Caco-2 (cell line): ENCODE data around the gene RGS18. TPM values are rescaled to one million over a fixed set of nuclear protein-coding genes. Genes with fewer than 3 reads are reported as not detected.

ENCODE experiments used
- BruUV-seq: library from RNA; stranded (reverse); fragments of 400-500 nt; replicated peaks from 2 replicates; lab custom pipeline; 2021; lab: Mats Ljungman, UMichigan
- CTCF ChIA-PET: fragments of 300-600 bp; sonication (Branson Sonifier 250); formaldehyde crosslinking; loops from one replicate; lab custom pipeline; 2022; ENCODE audit warnings: antibody characterized with exemption; lab: Charles Lee
- POLR2A ChIA-PET: fragments of 300-600 bp; sonication (Branson Sonifier 250); formaldehyde crosslinking; loops from one replicate; lab custom pipeline; 2022; ENCODE audit warnings: antibody characterized with exemption; lab: Charles Lee
- DNase-seq, 2 experiments: peaks; one replicate each; pipeline versions ENCODE4 v3.0.0 to v3.0.0-alpha.2; 2020 to 2022
- H3K27me3 ChIP-seq: replicated peaks from 2 replicates; pipeline ENCODE4 v1.6.0; 2011; ENCODE audit warnings: low read length; ENCODE audit not compliant: control insufficient read depth, insufficient read depth
- H3K36me3 ChIP-seq: 2 replicates; pipeline ENCODE4 v1.5.1; 2011; ENCODE audit warnings: low read length; ENCODE audit not compliant: control insufficient read depth, insufficient read depth
- H3K4me1 ChIP-seq: fragments of 250-450 bp; sonication (Bioruptor Pico); 2 replicates; pipeline ENCODE4 v1.5.1; 2020; ENCODE audit warnings: mild to moderate bottlenecking
- H3K4me3 ChIP-seq: 2 replicates; pipeline ENCODE4 v1.5.1; 2011; ENCODE audit warnings: low read depth, mild to moderate bottlenecking, control low read depth, low read length
- H3K9me3 ChIP-seq: fragments of 250-450 bp; sonication (Bioruptor Pico); 2 replicates; pipeline ENCODE4 v1.5.1; 2020; ENCODE audit warnings: mild to moderate bottlenecking, moderate library complexity
- H3K27ac Mint-ChIP-seq: one replicate; pipeline ENCODE4 v1.8.0; 2022; ENCODE audit warnings: mixed read lengths; ENCODE audit not compliant: unreplicated experiment
- H3K27me3 Mint-ChIP-seq: one replicate; pipeline ENCODE4 v1.8.0; 2022; ENCODE audit warnings: mixed read lengths; ENCODE audit not compliant: insufficient read depth, unreplicated experiment
- H3K36me3 Mint-ChIP-seq: one replicate; pipeline ENCODE4 v1.8.0; 2022; ENCODE audit warnings: mild to moderate bottlenecking, mixed read lengths; ENCODE audit not compliant: insufficient read depth, unreplicated experiment
- H3K4me1 Mint-ChIP-seq: one replicate; pipeline ENCODE4 v1.8.0; 2022; ENCODE audit warnings: low read depth, mixed read lengths; ENCODE audit not compliant: unreplicated experiment
- H3K4me3 Mint-ChIP-seq: one replicate; pipeline ENCODE4 v1.8.0; 2022; ENCODE audit warnings: mild to moderate bottlenecking, moderate library complexity, mixed read lengths; ENCODE audit not compliant: unreplicated experiment
- H3K9me3 Mint-ChIP-seq: one replicate; pipeline ENCODE4 v1.8.0; 2022; ENCODE audit warnings: mixed read lengths; ENCODE audit not compliant: unreplicated experiment
- intact Hi-C: fragments of 100-400 bp; cut with micrococcal nuclease; formaldehyde crosslinking; loops from one replicate; pipeline ENCODE4 v1.10.0; 2022; ENCODE audit not compliant: unreplicated experiment
- total RNA-seq: library from RNA; stranded (reverse); gene quantifications from 2 replicates; pipeline ENCODE4 v1.2.3, GENCODE V29; 2022
- TF ChIP-seq, protein P1 (sequence below), 2 experiments: fragments of 200-600 bp in 1 of 2; IDR thresholded peaks; 1 replicate in 1 of 2; 2 replicates in 1 of 2; pipeline versions ENCODE4 v1.5.1 to v1.8.0; 2011 to 2022; ENCODE audit warnings: antibody characterized with exemption in 1 of 2, control low read depth in 1 of 2, inconsistent platforms in 1 of 2, low read depth in 1 of 2, low read length in 1 of 2, mild to moderate bottlenecking in 1 of 2, moderate library complexity in 1 of 2; ENCODE audit not compliant: insufficient read depth in 1 of 2, severe bottlenecking in 1 of 2, unreplicated experiment in 1 of 2

RGS18 gene
- total RNA-seq, 1 experiment from 2014 or later, result not detected

DNA sequence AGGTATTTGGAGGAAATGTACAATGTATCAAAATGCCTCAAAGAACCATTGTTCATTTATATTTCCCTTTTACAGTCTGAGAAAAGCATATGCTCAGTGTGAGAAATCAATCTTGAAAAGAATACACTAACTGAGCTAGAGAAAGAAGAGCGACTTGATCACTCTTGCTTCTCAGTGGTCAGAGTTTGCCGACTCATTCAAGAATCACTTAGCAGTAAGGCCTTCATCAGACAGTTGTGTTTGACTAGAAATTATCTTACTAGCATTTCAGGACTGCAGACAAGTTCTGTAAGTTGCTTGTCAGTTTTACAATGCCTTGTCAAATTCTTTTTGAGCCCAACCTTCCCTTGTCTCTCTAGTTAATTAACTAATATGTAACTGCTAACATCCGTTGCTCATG is 12.9 kb downstream of the RGS18 start:
- intact Hi-C loops, result no loop called here
- Histone ChIP-seq H3K36me3 (no peaks in the 10 kb centered on the region), H3K27me3 (no peaks in the 10 kb centered on the region), H3K4me1 (no peaks in the 10 kb centered on the region), H3K9me3 (no peaks in the 10 kb centered on the region), H3K4me3 (no peak overlapping the region)
- Mint-ChIP-seq H3K27me3 (no peaks in the 10 kb centered on the region), H3K4me3 (no peak overlapping the region), H3K9me3 (peaks cover 7% of the 10 kb centered on the region), H3K4me1 (no peaks in the 10 kb centered on the region), H3K27ac (no peak overlapping the region), H3K36me3 (no peaks in the 10 kb centered on the region)
- CTCF ChIA-PET, result no interaction called here
- POLR2A ChIA-PET, result no interaction called here
- no peak for DNase-seq
- TF ChIP-seq, protein P1, sequence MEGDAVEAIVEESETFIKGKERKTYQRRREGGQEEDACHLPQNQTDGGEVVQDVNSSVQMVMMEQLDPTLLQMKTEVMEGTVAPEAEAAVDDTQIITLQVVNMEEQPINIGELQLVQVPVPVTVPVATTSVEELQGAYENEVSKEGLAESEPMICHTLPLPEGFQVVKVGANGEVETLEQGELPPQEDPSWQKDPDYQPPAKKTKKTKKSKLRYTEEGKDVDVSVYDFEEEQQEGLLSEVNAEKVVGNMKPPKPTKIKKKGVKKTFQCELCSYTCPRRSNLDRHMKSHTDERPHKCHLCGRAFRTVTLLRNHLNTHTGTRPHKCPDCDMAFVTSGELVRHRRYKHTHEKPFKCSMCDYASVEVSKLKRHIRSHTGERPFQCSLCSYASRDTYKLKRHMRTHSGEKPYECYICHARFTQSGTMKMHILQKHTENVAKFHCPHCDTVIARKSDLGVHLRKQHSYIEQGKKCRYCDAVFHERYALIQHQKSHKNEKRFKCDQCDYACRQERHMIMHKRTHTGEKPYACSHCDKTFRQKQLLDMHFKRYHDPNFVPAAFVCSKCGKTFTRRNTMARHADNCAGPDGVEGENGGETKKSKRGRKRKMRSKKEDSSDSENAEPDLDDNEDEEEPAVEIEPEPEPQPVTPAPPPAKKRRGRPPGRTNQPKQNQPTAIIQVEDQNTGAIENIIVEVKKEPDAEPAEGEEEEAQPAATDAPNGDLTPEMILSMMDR (IDR thresholded peaks at IDR 0.05; ENCODE audit: insufficient read depth in 1 of 2, low read depth in 1 of 2, low read length in 1 of 2, severe bottlenecking in 1 of 2, unreplicated experiment in 1 of 2), result no peak
- no TSS peak for BruUV-seq

- BruUV-seq, result no TSS peak
- H3K4me3 ChIP-seq, result no peak overlapping the region
- DNase-seq, result no peak
- TF ChIP-seq, protein P1 (IDR thresholded peaks at IDR 0.05; ENCODE audit: insufficient read depth in 1 of 2, low read depth in 1 of 2, low read length in 1 of 2, severe bottlenecking in 1 of 2, unreplicated experiment in 1 of 2), result no peak
- POLR2A ChIA-PET, result no interaction called here
- H3K4me1 Mint-ChIP-seq, result no peaks in the 10 kb centered on the region
- H3K27me3 Mint-ChIP-seq, result peaks cover 7% of the 10 kb centered on the region
- H3K27me3 ChIP-seq, result no peaks in the 10 kb centered on the region
- no peaks in the 10 kb centered on the region for H3K36me3 Mint-ChIP-seq
- CTCF ChIA-PET, result no interaction called here
- H3K9me3 ChIP-seq, result no peaks in the 10 kb centered on the region
- no peaks in the 10 kb centered on the region for H3K9me3 Mint-ChIP-seq
- H3K4me1 ChIP-seq, result no peaks in the 10 kb centered on the region
- H3K4me3 Mint-ChIP-seq, result no peak overlapping the region
- H3K27ac Mint-ChIP-seq, result no peak overlapping the region
- no peaks in the 10 kb centered on the region for H3K36me3 ChIP-seq
- intact Hi-C loops, result no loop called here
Observed at GRCh38 chr1:192175971-192176370, 17.7 kb downstream of the RGS18 start.

DNA sequence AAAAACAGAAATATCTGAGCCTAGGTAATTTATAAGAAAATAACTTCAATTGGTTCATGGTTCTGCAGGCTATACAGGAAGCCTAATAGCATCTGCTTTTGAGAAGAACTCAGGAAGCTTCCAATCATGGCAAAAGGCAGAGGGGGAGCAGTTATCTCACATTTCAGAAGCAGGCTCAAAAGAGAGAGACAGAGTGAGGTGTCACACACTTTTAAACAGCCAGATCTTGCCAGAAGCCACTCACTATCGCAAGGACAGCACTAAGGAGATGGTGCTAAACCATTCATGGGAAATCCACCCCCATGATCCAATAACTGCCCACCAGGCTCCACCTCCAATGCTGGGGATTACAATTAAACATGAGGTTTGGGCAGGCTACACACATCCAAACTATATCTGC is 25.5 kb downstream of the RGS18 start:
- H3K36me3 Mint-ChIP-seq, result no peaks in the 10 kb centered on the region

More for the DNA sequence above, 25.5 kb downstream of the RGS18 start:
- H3K4me1 Mint-ChIP-seq, result no peaks in the 10 kb centered on the region
- no peak overlapping the region for H3K27ac Mint-ChIP-seq
- H3K4me1 ChIP-seq, result no peaks in the 10 kb centered on the region
- DNase-seq, result no peak
- ChIA-PET POLR2A (no interaction called here), CTCF (no interaction called here)
- no peak overlapping the region for H3K4me3 ChIP-seq
- no peaks in the 10 kb centered on the region for H3K9me3 Mint-ChIP-seq
- BruUV-seq, result no TSS peak
- H3K36me3 ChIP-seq, result no peaks in the 10 kb centered on the region
- H3K4me3 Mint-ChIP-seq, result no peak overlapping the region
- intact Hi-C loops, result no loop called here
- H3K9me3 ChIP-seq, result no peaks in the 10 kb centered on the region
- no peaks in the 10 kb centered on the region for H3K27me3 ChIP-seq
- TF ChIP-seq, protein P1 (IDR thresholded peaks at IDR 0.05; ENCODE audit: insufficient read depth in 1 of 2, low read depth in 1 of 2, low read length in 1 of 2, severe bottlenecking in 1 of 2, unreplicated experiment in 1 of 2), result no peak
- no peaks in the 10 kb centered on the region for H3K27me3 Mint-ChIP-seq
